Adrenal gland (tissue), 5 donors: ENCODE data around the gene FAM219A.

Source experiments
- CTCF ChIP-seq, 6 experiments: fragments of 450-650 bp in 4 of 6; fragments of 200-600 bp in 2 of 6; sonication (generic) in 1 of 6; IDR thresholded peaks; 1 replicate in 5 of 6; 2 replicates in 1 of 6; pipeline versions ENCODE4 v1.5.1 to v1.8.0; 2016 to 2021; ENCODE audit warnings: antibody characterized with exemption in 6 of 6, mild to moderate bottlenecking in 2 of 6, moderate library complexity in 1 of 6
- POLR2A ChIP-seq, 2 donors: fragments of 450-650 bp; IDR thresholded peaks; one replicate each; pipeline ENCODE4 v1.6.1; 2017; ENCODE audit warnings: antibody characterized with exemption in 2 of 2, mild to moderate bottlenecking in 2 of 2, moderate library complexity in 1 of 2
- donor health status: DM: no; HTN: no; CAD: no.

GRCh38 chr9:34437006-34437925, 21.1 kb downstream of the FAM219A start:
- TF ChIP-seq CTCF (IDR thresholded peaks at IDR 0.05) (peak; percentile 51 to 83 (median 76)), POLR2A (IDR thresholded peaks at IDR 0.05) (no peak)
